Colonic mucosa (tissue), 4 donors: ENCODE data around the gene COIL. TPM values are rescaled to one million over a fixed set of nuclear protein-coding genes. Genes with fewer than 3 reads are reported as not detected.
A peak's percentile ranks its signal among the peaks of the same experiment; 100 is the strongest.

Source experiments
- DNase-seq: peaks from one replicate; pipeline ENCODE4 v3.0.0-alpha.2; 2020
- H3K27ac ChIP-seq: fragments of 200-600 bp; one replicate; pipeline ENCODE4 v1.8.0; 2021
- H3K27me3 ChIP-seq: fragments of 200-600 bp; one replicate; pipeline ENCODE4 v1.8.0; 2021
- H3K36me3 ChIP-seq: fragments of 200-600 bp; one replicate; pipeline ENCODE4 v1.8.0; 2021
- H3K4me1 ChIP-seq: fragments of 200-600 bp; one replicate; pipeline ENCODE4 v1.8.0; 2021; ENCODE audit warnings: mild to moderate bottlenecking
- H3K4me3 ChIP-seq: fragments of 200-600 bp; one replicate; pipeline ENCODE4 v1.8.0; 2021
- H3K9ac ChIP-seq, 2 donors: one replicate each; pipeline ENCODE4 v1.7.0; 2013; ENCODE audit warnings: control low read depth in 2 of 2, low read depth in 2 of 2, low read length in 2 of 2
- H3K9me3 ChIP-seq: fragments of 200-600 bp; one replicate; pipeline ENCODE4 v1.8.0; 2021
- CTCF ChIP-seq: fragments of 200-600 bp; IDR thresholded peaks from one replicate; pipeline ENCODE4 v1.8.0; 2022; ENCODE audit warnings: antibody characterized with exemption, mild to moderate bottlenecking
- intact Hi-C: fragments of 100-400 bp; cut with DNase I; formaldehyde crosslinking; loops from one replicate; pipeline ENCODE4 v1.14.1; 2022
- total RNA-seq, 2 donors: library from RNA; stranded (reverse); fragmentation: NEBNext Ultra II Directional in 1 of 2; extraction: Animal tissue kit (Norgen Biotek cat#: 25700) in 1 of 2; gene quantifications; one replicate each; pipeline ENCODE4 v1.2.1, GENCODE V29; 2021
- donor health status: healthy.
- donor health status: DM: no; HTN: no; CAD: no.
- donor health status: DM: no; HTN: no; CAD: no.

The COIL gene
- total RNA-seq, 2 donors from 2014 or later, result 14.1 to 14.8 TPM

- intact Hi-C loops, result no loop called here
- no peak for TF ChIP-seq CTCF
- DNase-seq, result peak; percentile 52
- peaks cover 6% of the 10 kb centered on the region for H3K4me1 ChIP-seq
- peak overlapping the region; percentile 72 for H3K4me3 ChIP-seq
- H3K27me3 ChIP-seq, result no peaks in the 10 kb centered on the region
- peak overlapping the region; percentile 95 for H3K27ac ChIP-seq
- H3K9me3 ChIP-seq, result no peaks in the 10 kb centered on the region
- no peaks in the 10 kb centered on the region for H3K36me3 ChIP-seq
- peak overlapping the region; percentile 93 to 96 for H3K9ac ChIP-seq
Measured at GRCh38 chr17:56912105-56912999, 48.5 kb downstream of the COIL start.

DNA sequence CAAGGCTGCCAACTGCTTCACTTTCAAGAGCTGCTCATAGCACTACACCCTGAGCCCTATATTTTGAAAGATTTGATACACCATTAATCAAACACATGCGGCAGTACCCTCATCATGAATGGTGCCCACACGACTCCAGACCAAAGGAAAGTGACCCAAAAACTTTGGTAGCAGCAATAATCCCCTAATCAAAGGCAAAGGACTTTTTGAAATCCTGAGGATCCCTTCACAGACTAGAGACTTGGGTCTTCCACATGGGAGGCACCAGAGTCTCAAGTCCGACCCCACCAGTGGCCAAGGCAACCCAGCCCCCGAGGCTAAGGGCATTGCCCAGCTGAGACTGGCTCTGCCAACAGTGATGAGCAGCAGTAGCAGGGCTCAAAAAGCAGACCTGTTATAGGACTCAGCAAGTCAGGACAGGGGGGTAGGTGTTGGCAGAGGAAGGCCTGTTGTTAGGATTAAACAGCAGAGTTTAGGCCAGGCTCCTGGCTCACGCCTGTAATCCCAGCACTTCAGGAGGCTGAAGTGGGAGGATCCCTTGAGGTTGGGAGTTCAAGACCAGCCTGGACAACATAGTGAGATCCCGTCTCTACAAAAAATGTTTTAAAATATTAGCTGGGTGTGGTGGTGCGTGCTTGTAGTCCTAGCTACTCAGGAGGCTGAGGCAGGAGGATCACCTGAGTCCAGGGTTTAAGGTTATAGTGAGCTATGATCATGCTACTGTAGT is 50.2 kb downstream of the COIL start:
- intact Hi-C loops, result no loop called here
- no peak for DNase-seq
- TF ChIP-seq CTCF, result no peak
- Histone ChIP-seq H3K4me3 (peak overlapping the region; percentile 72), H3K36me3 (peaks cover 9% of the 10 kb centered on the region), H3K27ac (peak overlapping the region; percentile 2), H3K4me1 (peaks cover 6% of the 10 kb centered on the region), H3K9ac (peak overlapping the region in 1 of 2 donors; percentile 4), H3K9me3 (no peaks in the 10 kb centered on the region), H3K27me3 (no peaks in the 10 kb centered on the region)

- H3K9ac ChIP-seq, result peak overlapping the region in 1 of 2 donors; percentile 4
- peak overlapping the region; percentile 2 for H3K27ac ChIP-seq
- no peaks in the 10 kb centered on the region for H3K27me3 ChIP-seq
- no peaks in the 10 kb centered on the region for H3K9me3 ChIP-seq
- DNase-seq, result peak; percentile 61
- H3K36me3 ChIP-seq, result peaks cover 14% of the 10 kb centered on the region
- H3K4me1 ChIP-seq, result peaks cover 6% of the 10 kb centered on the region
- intact Hi-C loops, result no loop called here
- H3K4me3 ChIP-seq, result no peak overlapping the region
- no peak for TF ChIP-seq CTCF
Measured at GRCh38 chr17:56909742-56910508, 50.9 kb downstream of the COIL start.

DNA sequence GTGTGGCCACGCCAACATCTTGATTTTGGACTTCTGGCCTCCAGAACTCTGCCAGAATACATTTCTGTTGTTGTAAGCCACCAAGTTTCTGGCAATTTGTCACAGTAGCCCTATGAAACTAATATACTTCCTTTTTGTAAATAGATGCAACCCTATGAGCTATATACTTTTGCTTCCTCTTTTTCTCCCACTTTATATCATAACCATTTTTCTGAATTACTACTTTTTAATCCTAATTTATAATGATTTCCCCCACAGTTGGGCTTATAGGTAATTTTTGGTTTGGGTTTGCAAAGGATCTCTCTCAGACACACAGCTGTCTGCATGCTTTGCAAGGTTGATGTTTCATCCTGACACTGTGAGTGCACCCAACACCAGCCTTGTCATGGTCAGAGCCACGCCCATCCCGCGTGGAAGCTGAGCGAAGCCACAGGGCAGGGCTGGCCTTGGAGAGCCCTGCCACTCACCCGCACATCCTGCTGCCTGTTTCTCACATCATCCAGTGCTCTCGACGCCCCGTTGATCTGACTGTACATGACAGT is 52.8 kb downstream of the COIL start:
- DNase-seq, result peak; percentile 61
- intact Hi-C loops, result no loop called here
- Histone ChIP-seq H3K27ac (peak overlapping the region; percentile 15), H3K9ac (no peak overlapping the region), H3K4me1 (peaks cover 6% of the 10 kb centered on the region), H3K4me3 (no peak overlapping the region), H3K9me3 (no peaks in the 10 kb centered on the region), H3K27me3 (no peaks in the 10 kb centered on the region), H3K36me3 (peaks cover 19% of the 10 kb centered on the region)
- TF ChIP-seq CTCF, result no peak

DNA sequence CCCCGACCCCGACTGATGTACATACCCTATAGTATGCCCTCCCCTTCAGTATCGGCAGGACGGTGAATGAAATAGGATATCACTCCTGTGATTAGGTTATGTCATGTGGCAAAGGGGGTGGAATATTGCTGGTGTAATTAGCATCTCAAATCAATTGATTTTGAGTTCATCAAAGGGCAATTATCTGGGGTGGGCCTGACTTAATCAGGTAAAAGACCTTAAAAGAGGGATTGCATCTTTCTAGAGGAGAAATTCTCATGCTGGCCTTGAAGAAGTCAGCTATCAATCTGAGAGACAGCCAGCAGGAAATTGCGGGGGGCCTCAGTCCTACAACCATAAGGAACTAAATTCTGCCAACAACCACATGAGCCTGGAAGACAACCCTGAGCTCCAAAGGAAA is 57.3 kb downstream of the COIL start:
- Histone ChIP-seq H3K27me3 (no peaks in the 10 kb centered on the region), H3K4me1 (no peaks in the 10 kb centered on the region), H3K9ac (no peak overlapping the region), H3K27ac (no peak overlapping the region), H3K36me3 (peaks cover 32% of the 10 kb centered on the region), H3K9me3 (no peaks in the 10 kb centered on the region), H3K4me3 (no peak overlapping the region)
- no peak for TF ChIP-seq CTCF
- no peak for DNase-seq
- intact Hi-C loops, result no loop called here
